Lung (tissue), 16 donors: ENCODE results near the gene SLC25A52. TPM values are rescaled to one million over a fixed set of nuclear protein-coding genes. Genes with fewer than 3 reads are reported as not detected.
"Not testable (repeated sequence)": the region's sequence is repeated elsewhere in the genome, so short reads cannot be mapped to it uniquely, and the experiment has no call there.

Source experiments
- ATAC-seq: fragments of 200-7000 bp; cut with Tn5 transposase; one replicate; pipeline ENCODE4 v1.9.1; 2020; ENCODE audit warnings: moderate number of reproducible peaks; ENCODE audit not compliant: insufficient read depth, low FRiP score
- DNase-seq, 3 donors: peaks; one replicate each; pipeline ENCODE4 v3.0.0-alpha.2; 2013 to 2017
- H3K27ac ChIP-seq, 2 donors: one replicate each; pipeline ENCODE4 v1.5.1; 2013; ENCODE audit warnings: mild to moderate bottlenecking in 2 of 2, moderate library complexity in 2 of 2, control low read depth in 1 of 2, inconsistent platforms in 1 of 2, low read depth in 1 of 2, low read length in 1 of 2
- H3K27me3 ChIP-seq, 3 donors: one replicate each; pipeline ENCODE4 v1.5.1; 2013; ENCODE audit warnings: low read length in 2 of 3; ENCODE audit not compliant: control insufficient read depth in 3 of 3, insufficient read depth in 3 of 3
- H3K36me3 ChIP-seq, 4 donors: one replicate each; pipeline ENCODE4 v1.5.1; 2013; ENCODE audit warnings: low read length in 4 of 4, mild to moderate bottlenecking in 1 of 4, moderate library complexity in 1 of 4; ENCODE audit not compliant: control insufficient read depth in 4 of 4, insufficient read depth in 4 of 4
- H3K4me1 ChIP-seq, 5 donors: one replicate each; pipeline ENCODE4 v1.5.1; 2013; ENCODE audit warnings: low read length in 5 of 5, mild to moderate bottlenecking in 2 of 5, moderate library complexity in 1 of 5; ENCODE audit not compliant: control insufficient read depth in 5 of 5, insufficient read depth in 5 of 5
- H3K4me3 ChIP-seq: one replicate; pipeline ENCODE4 v1.5.1; 2013; ENCODE audit warnings: mild to moderate bottlenecking, control low read depth, moderate library complexity
- H3K9ac ChIP-seq, 2 donors: one replicate each; pipeline ENCODE4 v1.5.1; 2013; ENCODE audit warnings: low read length in 2 of 2, control low read depth in 1 of 2; ENCODE audit not compliant: insufficient read depth in 1 of 2
- H3K9me3 ChIP-seq, 4 donors: one replicate each; pipeline ENCODE4 v1.5.1; 2013; ENCODE audit warnings: low read length in 3 of 4, mild to moderate bottlenecking in 1 of 4, moderate library complexity in 1 of 4; ENCODE audit not compliant: control insufficient read depth in 4 of 4, insufficient read depth in 3 of 4
- CTCF ChIP-seq: IDR thresholded peaks from 2 replicates; pipeline ENCODE4 v1.5.1; 2012; ENCODE audit warnings: mild to moderate bottlenecking; ENCODE audit errors: control extremely low read depth, extremely low read depth
- WGBS, 2 donors: extraction: QIAGEN DNeasy Blood & Tissue Kit; methylation state at CpG; one replicate each; pipeline ENCODE4 v1.1.7; 2013; 5-methylcytosine and 5-hydroxymethylcytosine counted together
- long read RNA-seq, 5 donors: transcript quantifications; one replicate each; lab custom pipeline, GENCODE V29; 2026
- polyA plus RNA-seq, 2 donors: library from polyadenylated mRNA; stranded (reverse); fragments of 200-250 nt; gene quantifications; one replicate each; pipeline ENCODE4 v1.2.1, GENCODE V29; 2013
- total RNA-seq, 2 donors: library from RNA; depleted of rRNA in 1 of 2; stranded (reverse); fragments of >200 nt in 1 of 2; gene quantifications; one replicate each; pipeline ENCODE4 v1.2.1, GENCODE V29; 2014 to 2021
- donor health status: control.
- donor health status: control.
- donor health status: Bipolar disorder and iron deficiency.
- donor health status: healthy.
- donor health status: DM: yes; HTN: yes; CAD: no.

The SLC25A52 gene, protein sequence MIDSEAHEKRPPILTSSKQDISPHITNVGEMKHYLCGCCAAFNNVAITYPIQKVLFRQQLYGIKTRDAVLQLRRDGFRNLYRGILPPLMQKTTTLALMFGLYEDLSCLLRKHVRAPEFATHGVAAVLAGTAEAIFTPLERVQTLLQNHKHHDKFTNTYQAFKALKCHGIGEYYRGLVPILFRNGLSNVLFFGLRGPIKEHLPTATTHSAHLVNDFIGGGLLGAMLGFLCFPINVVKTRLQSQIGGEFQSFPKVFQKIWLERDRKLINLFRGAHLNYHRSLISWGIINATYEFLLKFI
- total RNA-seq = under 1 TPM; 0.21 to 0.31 TPM
- polyA plus RNA-seq = under 1 TPM in 1 of 2 donors, not detected in 1; 0.02 TPM
- long read RNA-seq, donor 1 = 0 reads
- long read RNA-seq, donor 2 = 0 reads
- long read RNA-seq, donor 3 = 0 reads
- long read RNA-seq, donor 4 = 0 reads
- long read RNA-seq, donor 5 = 0 reads

DNA sequence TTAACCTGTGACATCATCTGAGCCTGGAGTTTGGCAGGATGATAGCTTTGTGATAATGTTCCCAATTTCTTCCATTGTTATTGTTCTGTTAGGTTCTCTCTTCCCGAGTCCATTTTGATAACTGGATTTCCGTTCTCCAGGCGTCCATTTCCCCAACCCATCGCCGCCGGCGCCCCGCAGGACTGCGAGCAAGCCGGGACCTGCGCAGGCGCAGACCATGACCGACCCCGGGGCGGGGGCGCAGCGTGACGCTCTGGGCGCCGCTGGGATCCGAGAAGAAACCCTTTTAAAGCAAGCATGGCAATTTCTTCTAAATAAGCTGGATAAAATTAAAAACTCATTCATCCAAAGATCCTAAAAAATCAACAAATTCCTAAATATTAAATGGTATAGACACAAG lies at the start of gene SLC25A52:
TSS of gene SLC25A52 (minus strand) at position 186 of the 400 bp plus-strand sequence. CDS start 219 bp downstream, outside the sequence.
- DNase-seq (no peak), ATAC-seq (no peak)
- Histone ChIP-seq H3K9me3 (peaks cover 0 to 2% (median 0%) of the 10 kb centered on the region in 4 donors), H3K4me1 (no peaks in the 10 kb centered on the region), H3K27ac (no peak within 1 kb of the TSS), H3K36me3 (no peaks in the 10 kb centered on the region), H3K4me3 (no peak within 1 kb of the TSS), H3K9ac (no peak within 1 kb of the TSS), H3K27me3 (no peaks in the 10 kb centered on the region)
- no peak for TF ChIP-seq CTCF
- WGBS, 2 donors = 81 to 83% methylated on average over 21 of the region's 21 CpGs

DNA sequence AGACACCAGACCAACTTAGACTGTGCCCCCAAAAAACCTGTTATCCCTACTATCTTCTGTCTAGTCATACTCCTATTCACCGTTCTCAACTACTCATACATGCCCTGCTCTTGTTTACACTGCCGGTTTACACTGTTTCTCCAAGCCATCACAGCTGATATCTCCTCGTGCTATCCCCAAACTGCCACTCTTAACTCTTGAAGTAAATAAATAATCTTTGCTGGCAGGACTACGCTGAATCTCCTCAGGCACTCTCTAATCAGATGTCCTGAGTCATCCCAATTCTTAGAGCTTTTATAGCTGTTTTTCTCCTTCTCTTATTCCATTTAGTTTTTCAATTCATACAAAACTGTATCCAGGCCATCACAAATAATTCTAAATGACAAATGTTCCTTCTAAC lies 48.4 kb upstream of the SLC25A52 start:
- not testable (repeated sequence) for H3K4me3 ChIP-seq, ATAC-seq, H3K36me3 ChIP-seq, H3K27me3 ChIP-seq, H3K4me1 ChIP-seq, H3K9me3 ChIP-seq, H3K9ac ChIP-seq, H3K27ac ChIP-seq, DNase-seq
- WGBS, 2 donors = 81 to 88% methylated on average over 3 to 4 of the region's 4 CpGs

DNA sequence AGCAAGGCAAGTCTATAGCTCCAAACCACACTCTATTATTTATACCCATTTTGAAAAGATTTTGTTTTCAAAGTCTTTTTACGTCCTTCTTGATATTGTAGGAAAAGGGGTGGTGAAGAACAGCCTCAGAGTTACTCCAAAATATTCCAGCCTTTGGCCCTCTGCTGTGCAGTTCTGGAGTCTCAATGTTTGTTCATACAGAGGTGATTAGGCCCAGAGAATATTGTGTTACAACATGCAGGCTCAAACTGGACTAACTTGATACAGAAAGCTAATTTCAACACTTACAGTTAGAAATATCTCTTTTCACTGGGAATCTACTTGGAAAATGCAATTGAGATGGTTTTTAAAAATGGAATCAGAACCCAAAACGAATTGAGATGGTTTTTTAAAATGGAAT lies 40.4 kb upstream of the SLC25A52 start:
- no peak for TF ChIP-seq CTCF
- DNase-seq (peak in 1 of 3 donors; percentile 12), ATAC-seq (no peak)
- H3K27me3 ChIP-seq = no peaks in the 10 kb centered on the region
- H3K36me3 ChIP-seq = no peaks in the 10 kb centered on the region
- no peaks in the 10 kb centered on the region for H3K9me3 ChIP-seq
- H3K4me3 ChIP-seq = no peak overlapping the region
- 77 to 84% methylated on average over 2 of the region's 2 CpGs for WGBS, 2 donors
- no peak overlapping the region for H3K27ac ChIP-seq
- H3K9ac ChIP-seq = no peak overlapping the region
- H3K4me1 ChIP-seq = no peaks in the 10 kb centered on the region

DNA sequence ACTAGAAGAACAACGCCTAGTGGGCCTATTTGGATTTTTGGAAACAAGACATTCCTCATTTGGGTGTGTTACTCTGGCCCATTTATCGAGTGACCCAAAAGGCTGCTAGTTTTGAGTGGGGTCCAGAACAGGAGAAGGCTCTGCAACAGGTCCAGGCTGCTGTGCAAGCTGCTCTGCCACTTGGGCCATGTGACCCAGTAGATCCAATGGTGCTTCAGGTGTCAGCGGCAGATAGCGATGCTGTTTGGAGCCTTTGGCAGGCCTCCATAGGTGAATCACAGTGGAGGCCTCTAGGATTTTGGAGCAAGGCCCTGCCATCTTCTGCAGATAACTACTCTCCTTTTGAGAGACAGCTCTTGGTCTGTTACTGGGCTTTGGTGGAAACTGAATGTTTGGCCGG lies 38.6 kb upstream of the SLC25A52 start:
- H3K4me1 ChIP-seq, DNase-seq, H3K9ac ChIP-seq, H3K36me3 ChIP-seq, H3K9me3 ChIP-seq, H3K4me3 ChIP-seq, H3K27me3 ChIP-seq, ATAC-seq, H3K27ac ChIP-seq: not testable (repeated sequence)
- 85 to 99% methylated on average over 5 of the region's 5 CpGs for WGBS, 2 donors
